K562 (cell line): Measurements from ENCODE around the gene TMTC2. TPM values are rescaled to one million over a fixed set of nuclear protein-coding genes. Genes with fewer than 3 reads are reported as not detected.

ENCODE experiments used
- ATAC-seq: fragments of 200-7000 bp; cut with Tn5 transposase; 3 replicates; pipeline ENCODE4 v1.9.1; 2020; ENCODE audit warnings: moderate library complexity
- BruUV-seq: library from RNA; stranded (reverse); fragments of 400-500 nt; replicated peaks from 2 replicates; lab custom pipeline; 2021; lab: Mats Ljungman, UMichigan
- CTCF ChIA-PET: fragments of 300-600 bp; formaldehyde crosslinking; extraction: SDS; loops from one replicate; lab custom pipeline; 2021; ENCODE audit warnings: low intra/inter-chr PET ratio; lab: Yijun Ruan, JAX
- POLR2A ChIA-PET: fragments of 300-600, 350-650 bp; sonication (Branson Sonifier 250); formaldehyde crosslinking; extraction: SDS; loops from one replicate; lab custom pipeline; 2021; ENCODE audit warnings: antibody characterized with exemption, inconsistent platforms; lab: Yijun Ruan, JAX
- DNase-seq, 4 experiments: peaks; one replicate each; pipeline versions ENCODE4 v3.0.0 to v3.0.0-alpha.2; 2011 to 2018; ENCODE audit warnings: low spot score in 3 of 4, mixed read lengths in 3 of 4; ENCODE audit errors: extremely low read depth in 1 of 4
- FAIRE-seq: peaks from 2 replicates; lab custom pipeline; 2011; peaks lifted over from hg19 to GRCh38; lab: Jason Lieb, UNC
- H2AFZ ChIP-seq: 2 replicates; pipeline ENCODE4 v1.6.0; 2011; ENCODE audit warnings: low read depth, low read length, control low read depth, inconsistent platforms
- H3K27ac ChIP-seq: fragments of 200-600 bp; 3 replicates; pipeline ENCODE4 v1.8.0; 2011; ENCODE audit warnings: low read depth, mild to moderate bottlenecking, control low read depth, inconsistent platforms, low read length, moderate library complexity, mixed read lengths; ENCODE audit errors: extremely low read depth
- H3K27me3 ChIP-seq, 2 experiments: fragments of 300-600 bp in 1 of 2; 2 replicates in 1 of 2; 3 replicates in 1 of 2; pipeline versions ENCODE4 v1.6.0 to v1.8.0; 2011; ENCODE audit warnings: inconsistent platforms in 2 of 2, low read length in 2 of 2, mild to moderate bottlenecking in 1 of 2, mixed read lengths in 1 of 2, moderate library complexity in 1 of 2; ENCODE audit not compliant: control insufficient read depth in 2 of 2, insufficient read depth in 2 of 2
- H3K36me3 ChIP-seq: fragments of 300-600 bp; 3 replicates; pipeline ENCODE4 v1.8.0; 2011; ENCODE audit warnings: mild to moderate bottlenecking, low read length, inconsistent platforms; ENCODE audit not compliant: control insufficient read depth, insufficient read depth
- H3K4me1 ChIP-seq, 2 experiments: fragments of 200-600 bp in 1 of 2; replicated peaks in 1 of 2; 2 replicates in 1 of 2; 3 replicates in 1 of 2; pipeline versions ENCODE4 v1.5.1 to v1.8.0; 2011; ENCODE audit warnings: inconsistent platforms in 2 of 2, low read length in 2 of 2, mild to moderate bottlenecking in 1 of 2, mixed read lengths in 1 of 2, moderate library complexity in 1 of 2; ENCODE audit not compliant: control insufficient read depth in 2 of 2, insufficient read depth in 2 of 2
- H3K4me2 ChIP-seq: 2 replicates; pipeline ENCODE4 v1.6.1; 2011; ENCODE audit warnings: low read length, control low read depth, inconsistent platforms, mixed read lengths; ENCODE audit not compliant: insufficient read depth
- H3K4me3 ChIP-seq: fragments of 200-600 bp; sonication (generic), shearing (Covaris generic); 2 replicates; pipeline ENCODE4 v1.5.1; 2016; ENCODE audit warnings: control low read depth, inconsistent platforms
- H3K79me2 ChIP-seq: fragments of 200-600 bp; 3 replicates; pipeline ENCODE4 v1.8.0; 2011; ENCODE audit warnings: low read length, inconsistent platforms; ENCODE audit not compliant: control insufficient read depth, insufficient read depth
- H3K9ac ChIP-seq, 2 experiments: 2 replicates each; pipeline versions ENCODE4 v1.6.0 to v1.6.1; 2011; ENCODE audit warnings: low read depth in 2 of 2, low read length in 2 of 2, control low read depth in 1 of 2, inconsistent platforms in 1 of 2, mild to moderate bottlenecking in 1 of 2, mixed read lengths in 1 of 2; ENCODE audit not compliant: insufficient read depth in 1 of 2
- H3K9me1 ChIP-seq: one replicate; pipeline ENCODE4 v1.6.0; 2011; ENCODE audit warnings: inconsistent platforms, mild to moderate bottlenecking, low read length, moderate library complexity; ENCODE audit not compliant: control insufficient read depth, insufficient read depth
- H3K9me3 ChIP-seq: replicated peaks from 2 replicates; pipeline ENCODE4 v1.5.1; 2011; ENCODE audit warnings: low read depth, low read length, inconsistent platforms; ENCODE audit not compliant: control insufficient read depth, insufficient read depth
- H4K20me1 ChIP-seq: replicated peaks from 2 replicates; pipeline ENCODE4 v1.6.1; 2011; ENCODE audit warnings: low read length, inconsistent platforms, mixed read lengths; ENCODE audit not compliant: control insufficient read depth, insufficient read depth
- HDAC8 ChIP-seq: fragments of 450-650 bp; IDR thresholded peaks from 2 replicates; pipeline ENCODE4 v1.6.1; 2016; ENCODE audit warnings: mild to moderate bottlenecking, missing genetic modification characterization, moderate library complexity, missing compliant biosample characterization
- NFXL1 ChIP-seq: fragments of 450-650 bp; formaldehyde crosslinking; IDR thresholded peaks from 2 replicates; pipeline ENCODE4 v1.4.0; 2021; ENCODE audit warnings: mild to moderate bottlenecking
- SMAD4 ChIP-seq: fragments of 250-450 bp; sonication (Bioruptor Pico); conservative IDR thresholded peaks from 2 replicates; pipeline ENCODE4 v1.8.0; 2021; ENCODE audit warnings: inconsistent platforms, mild to moderate bottlenecking, moderate library complexity
- SOX6 ChIP-seq: fragments of 450-650 bp; IDR thresholded peaks from 2 replicates; pipeline ENCODE4 v1.6.1; 2014; ENCODE audit warnings: mild to moderate bottlenecking
- TOE1 ChIP-seq, 2 experiments: fragments of 450-650 bp in 1 of 2; sonication (generic) in 1 of 2; formaldehyde crosslinking in 1 of 2; IDR thresholded peaks; 2 replicates each; pipeline versions ENCODE4 v1.7.1 to v1.8.0; 2016 to 2022; ENCODE audit warnings: borderline replicate concordance in 2 of 2, mild to moderate bottlenecking in 2 of 2, antibody characterized with exemption in 1 of 2, inconsistent platforms in 1 of 2, low read depth in 1 of 2, missing genetic modification reagents in 1 of 2, moderate library complexity in 1 of 2
- ZNF24 ChIP-seq: fragments of 450-650 bp; IDR thresholded peaks from 2 replicates; pipeline ENCODE4 v1.6.1; 2016
- WGBS: fragments of 100-300 bp; shearing (Covaris generic); methylation state at CpG from one replicate; pipeline ENCODE4 v1.1.6; 2016; ENCODE audit warnings: low coverage, mixed read lengths; ENCODE audit not compliant: insufficient coverage; ENCODE audit errors: missing lambda C conversion rate; 5-methylcytosine and 5-hydroxymethylcytosine counted together
- in situ Hi-C: fragments of 300-500 bp; cut with MboI; formaldehyde crosslinking; loops from 4 replicates; pipeline ENCODE4 v1.15.0; 2018; ENCODE audit warnings: inconsistent platforms, mixed read lengths
- intact Hi-C: fragments of 100-400 bp; cut with micrococcal nuclease; formaldehyde crosslinking; loops from 2 replicates; pipeline ENCODE4 v1.14.2; 2022
- polyA plus RNA-seq, 8 experiments: library from polyadenylated mRNA; depleted of rRNA in 4 of 8; stranded (reverse) in 5 of 8; unstranded in 3 of 8; fragments of >200 nt; fragmentation: Nextera tagmentation in 2 of 8; fragmentation: Illumina TruSeq in 1 of 8; extraction: Ambion mirVana in 2 of 8; extraction: Trizol in 1 of 8; gene quantifications; 2 replicates each; pipeline versions ENCODE4 v1.2.1 to v1.2.3, GENCODE V29; 2011 to 2014; ENCODE audit warnings: inconsistent platforms in 1 of 8, missing spikeins in 1 of 8
- total RNA-seq, 7 experiments: library from RNA; depleted of rRNA in 6 of 7; stranded (reverse); fragments of >200 nt in 6 of 7; fragmentation: Illumina TruSeq in 2 of 7; extraction: Trizol in 2 of 7; gene quantifications; 2 replicates each; pipeline versions ENCODE4 v1.2.1 to v1.2.3, GENCODE V29; 2011 to 2021; ENCODE audit warnings: low replicate concordance in 1 of 7
- TF ChIP-seq, protein P1 (sequence below): fragments of 250-450 bp; sonication (Bioruptor Pico); IDR thresholded peaks from 2 replicates; pipeline ENCODE4 v1.8.0; 2021; ENCODE audit warnings: moderate library complexity, mild to moderate bottlenecking, inconsistent platforms
- TF ChIP-seq, protein P2 (sequence below): fragments of 250-450 bp; sonication (Bioruptor Pico); IDR thresholded peaks from 2 replicates; pipeline ENCODE4 v1.5.0; 2021

Gene TMTC2
- total and polyA plus RNA-seq, 9 of the 15 experiments (the other 6 are each of a cell fraction or from before 2014, with no cell fraction given) = 0.29 to 1.1 (median 0.55) TPM

DNA sequence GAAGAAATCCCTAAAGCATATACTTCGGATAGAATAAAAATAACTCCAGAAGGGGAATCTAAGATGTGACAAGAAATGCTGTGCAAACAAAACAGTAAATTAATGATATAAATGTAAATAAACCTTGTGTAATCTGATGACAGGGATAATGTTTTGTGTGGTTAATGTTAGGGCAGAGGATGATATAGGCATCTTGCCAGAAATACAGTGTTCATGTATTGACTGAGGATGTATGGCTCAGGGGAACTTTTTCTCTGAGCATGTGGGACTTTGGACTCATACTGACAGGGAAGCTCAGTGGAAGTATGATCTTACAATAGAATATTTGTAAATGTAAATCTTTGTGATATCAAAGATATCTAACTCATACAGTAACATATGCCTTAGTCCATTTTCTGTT, 420.2 kb downstream of the TMTC2 start:
- Histone ChIP-seq H3K4me3 (no peak overlapping the region), H3K4me2 (no peak overlapping the region), H3K27ac (no peak overlapping the region), H3K4me1 (peaks cover 0 to 11% of the 10 kb centered on the region in 2 experiments; a peak in 2 of 5 replicates), H3K9me3 (no peaks in the 10 kb centered on the region), H3K36me3 (no peaks in the 10 kb centered on the region), H3K27me3 (no peaks in the 10 kb centered on the region), H3K9ac (no peak overlapping the region), H4K20me1 (no peaks in the 10 kb centered on the region), H3K79me2 (no peaks in the 10 kb centered on the region), H2AFZ (no peak overlapping the region), H3K9me1 (no peaks in the 10 kb centered on the region)
- DNase-seq (no peak), ATAC-seq (no peak), FAIRE-seq (no peak)
- ChIA-PET POLR2A (interaction anchor here (0.9 kb wide), 1 partner anchor 12 kb away, joined by 4 read pairs; no protein-coding TSS in a partner anchor), CTCF (no interaction called here)
- intact Hi-C loops = no loop called here
- in situ Hi-C loops = no loop called here
- 54% methylated on average over 1 of the region's 1 CpG for WGBS
- TF ChIP-seq ZNF24 (no peak), NFXL1 (CRISPR knock-in tag) (no peak), SOX6 (no peak), SMAD4 (CRISPR knock-in tag) (no peak), TOE1 (IDR thresholded peaks at IDR 0.05; ENCODE audit: borderline replicate concordance) (no peak), TOE1 (CRISPR knock-in tag; IDR thresholded peaks at IDR 0.05; ENCODE audit: borderline replicate concordance, low read depth) (no peak), HDAC8 (tag) (no peak)
- TF ChIP-seq, protein P1, sequence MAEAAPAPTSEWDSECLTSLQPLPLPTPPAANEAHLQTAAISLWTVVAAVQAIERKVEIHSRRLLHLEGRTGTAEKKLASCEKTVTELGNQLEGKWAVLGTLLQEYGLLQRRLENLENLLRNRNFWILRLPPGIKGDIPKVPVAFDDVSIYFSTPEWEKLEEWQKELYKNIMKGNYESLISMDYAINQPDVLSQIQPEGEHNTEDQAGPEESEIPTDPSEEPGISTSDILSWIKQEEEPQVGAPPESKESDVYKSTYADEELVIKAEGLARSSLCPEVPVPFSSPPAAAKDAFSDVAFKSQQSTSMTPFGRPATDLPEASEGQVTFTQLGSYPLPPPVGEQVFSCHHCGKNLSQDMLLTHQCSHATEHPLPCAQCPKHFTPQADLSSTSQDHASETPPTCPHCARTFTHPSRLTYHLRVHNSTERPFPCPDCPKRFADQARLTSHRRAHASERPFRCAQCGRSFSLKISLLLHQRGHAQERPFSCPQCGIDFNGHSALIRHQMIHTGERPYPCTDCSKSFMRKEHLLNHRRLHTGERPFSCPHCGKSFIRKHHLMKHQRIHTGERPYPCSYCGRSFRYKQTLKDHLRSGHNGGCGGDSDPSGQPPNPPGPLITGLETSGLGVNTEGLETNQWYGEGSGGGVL (CRISPR knock-in tag) = no peak
- TF ChIP-seq, protein P2, sequence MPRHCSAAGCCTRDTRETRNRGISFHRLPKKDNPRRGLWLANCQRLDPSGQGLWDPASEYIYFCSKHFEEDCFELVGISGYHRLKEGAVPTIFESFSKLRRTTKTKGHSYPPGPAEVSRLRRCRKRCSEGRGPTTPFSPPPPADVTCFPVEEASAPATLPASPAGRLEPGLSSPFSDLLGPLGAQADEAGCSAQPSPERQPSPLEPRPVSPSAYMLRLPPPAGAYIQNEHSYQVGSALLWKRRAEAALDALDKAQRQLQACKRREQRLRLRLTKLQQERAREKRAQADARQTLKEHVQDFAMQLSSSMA = no peak
- no TSS peak for BruUV-seq
